ENCODE data around the gene PKD2L1. TPM values are rescaled to one million over a fixed set of nuclear protein-coding genes. Genes with fewer than 3 reads are reported as not detected.
A peak's percentile ranks its signal among the peaks of the same experiment; 100 is the strongest.
"Not testable (repeated sequence)": the region's sequence is repeated elsewhere in the genome, so short reads cannot be mapped to it uniquely, and the experiment has no call there.

Gene PKD2L1
- total and polyA plus RNA-seq, 9 of the 15 experiments (the other 6 are each of a cell fraction or from before 2014, with no cell fraction given) = not detected

- H3K9me3 ChIP-seq (replicated peaks; ENCODE audit: control insufficient read depth, insufficient read depth, low read depth, low read length); H3K4me3 ChIP-seq; CTCF ChIA-PET (ENCODE audit: low intra/inter-chr PET ratio); H3K27ac ChIP-seq (ENCODE audit: extremely low read depth, low read depth, low read length); ATAC-seq; H3K9me1 ChIP-seq (ENCODE audit: control insufficient read depth, insufficient read depth, low read length); H3K4me2 ChIP-seq (ENCODE audit: insufficient read depth, low read length); H2AFZ ChIP-seq (ENCODE audit: low read depth, low read length); POLR2A ChIA-PET; in situ Hi-C loops (cut with MboI); H3K9ac ChIP-seq (ENCODE audit: insufficient read depth in 1 of 2, low read depth in 2 of 2, low read length in 2 of 2); H3K79me2 ChIP-seq (ENCODE audit: control insufficient read depth, insufficient read depth, low read length); H3K27me3 ChIP-seq (ENCODE audit: control insufficient read depth in 2 of 2, insufficient read depth in 2 of 2, low read length in 2 of 2); intact Hi-C loops (cut with micrococcal nuclease); DNase-seq (ENCODE audit: extremely low read depth in 1 of 4, low spot score in 3 of 4); H4K20me1 ChIP-seq (replicated peaks; ENCODE audit: control insufficient read depth, insufficient read depth, low read length); H3K4me1 ChIP-seq (replicated peaks in 1 of 2; ENCODE audit: control insufficient read depth in 2 of 2, insufficient read depth in 2 of 2, low read length in 2 of 2); BruUV-seq (replicated peaks); FAIRE-seq: not testable (repeated sequence)
- no CpG with 5 or more reads among the region's 31 CpGs for WGBS (ENCODE audit: insufficient coverage, low coverage, missing lambda C conversion rate)
- H3K36me3 ChIP-seq (ENCODE audit: control insufficient read depth, insufficient read depth, low read length) = peaks cover 44% of the 10 kb centered on the region; the same call in 1 of the 3 replicates
Observed at GRCh38 chr10:100276971-100277370, 53.1 kb downstream of the PKD2L1 start.

GRCh38 chr10:100267239-100268104 lies 62.6 kb downstream of the PKD2L1 start, which contains the start of gene CWF19L1:
TSS of gene CWF19L1 (minus strand) at chr10:100267638. CDS start at chr10:100267593, 45 bp downstream.
- under 1% methylated on average over 33 of the region's 49 CpGs for WGBS (ENCODE audit: insufficient coverage, low coverage, missing lambda C conversion rate)
- Histone ChIP-seq H3K27me3 (ENCODE audit: control insufficient read depth in 2 of 2, insufficient read depth in 2 of 2, low read length in 2 of 2) (no peaks in the 10 kb centered on the region), H3K9me3 (replicated peaks; ENCODE audit: control insufficient read depth, insufficient read depth, low read depth, low read length) (no peaks in the 10 kb centered on the region), H4K20me1 (replicated peaks; ENCODE audit: control insufficient read depth, insufficient read depth, low read length) (no peaks in the 10 kb centered on the region), H3K4me1 (replicated peaks in 1 of 2; ENCODE audit: control insufficient read depth in 2 of 2, insufficient read depth in 2 of 2, low read length in 2 of 2) (peaks cover 0 to 8% of the 10 kb centered on the region in 2 experiments; a peak in 2 of 5 replicates), H3K79me2 (ENCODE audit: control insufficient read depth, insufficient read depth, low read length) (peaks cover 22% of the 10 kb centered on the region), H3K9me1 (ENCODE audit: control insufficient read depth, insufficient read depth, low read length) (no peaks in the 10 kb centered on the region), H2AFZ (ENCODE audit: low read depth, low read length) (peak within 1 kb of the TSS; percentile 96), H3K9ac (ENCODE audit: insufficient read depth in 1 of 2, low read depth in 2 of 2, low read length in 2 of 2) (peak within 1 kb of the TSS; percentile 83 to 98), H3K4me2 (ENCODE audit: insufficient read depth, low read length) (peak within 1 kb of the TSS; percentile 85), H3K36me3 (ENCODE audit: control insufficient read depth, insufficient read depth, low read length) (peaks cover 2% of the 10 kb centered on the region; the same call in 1 of the 3 replicates), H3K4me3 (peak within 1 kb of the TSS; percentile 89), H3K27ac (ENCODE audit: extremely low read depth, low read depth, low read length) (peak within 1 kb of the TSS; percentile 84)
- POLR2A ChIA-PET = no interaction called here
- CTCF ChIA-PET (ENCODE audit: low intra/inter-chr PET ratio) = no interaction called here
- in situ Hi-C loops (cut with MboI) = no loop called here
- ATAC-seq = peak; percentile 97
- intact Hi-C loops (cut with micrococcal nuclease) = no loop called here
- TSS peak; percentile 99 for BruUV-seq (replicated peaks)
- DNase-seq (ENCODE audit: extremely low read depth in 1 of 4, low spot score in 3 of 4) = peak; percentile 54 to 86 (median 69)
- peak; percentile 89 for FAIRE-seq
- TF ChIP-seq ZMIZ1 (IDR thresholded peaks at IDR 0.05; ENCODE audit: low read depth in 2 of 2, low read length in 2 of 2) (no peak), CREB5 (CRISPR knock-in tag; IDR thresholded peaks at IDR 0.05) (no peak), MXD1 (CRISPR knock-in tag; IDR thresholded peaks at IDR 0.05; ENCODE audit: borderline replicate concordance, poor library complexity, severe bottlenecking) (no peak), RNF2 (IDR thresholded peaks at IDR 0.05) (no peak), ETS1 (conservative IDR thresholded peaks at IDR 0.05; ENCODE audit: control insufficient read depth, low read depth, low read length) (0 out of 2 replicates have a peak, but pooled peaks have one; percentile 55), MBD2 (IDR thresholded peaks at IDR 0.05; ENCODE audit: borderline replicate concordance, low read depth) (0 out of 2 replicates have a peak, but pooled peaks have one; percentile 39)
